GM18519 (cell line): ENCODE results near the gene ITGA8.

Experiments used
- ATAC-seq: cut with Tn5 transposase; IDR thresholded peaks from one replicate; pipeline ENCODE4 v1.9.1; 2021; ENCODE audit warnings: mild to moderate bottlenecking, moderate library complexity; ENCODE audit not compliant: unreplicated experiment, low FRiP score

The ITGA8 gene

GRCh38 chr10:15474671-15475070 is 245.1 kb downstream of the ITGA8 start:
- ATAC-seq = no peak

- ATAC-seq = no peak
Observed at GRCh38 chr10:15473396-15473767, 246.3 kb downstream of the ITGA8 start.

GRCh38 chr10:15472431-15473395 is 247.0 kb downstream of the ITGA8 start:
- ATAC-seq = no peak

- ATAC-seq = no peak
Observed at GRCh38 chr10:15472008-15472407, 247.7 kb downstream of the ITGA8 start.

GRCh38 chr10:15469111-15469510 is 250.6 kb downstream of the ITGA8 start:
- ATAC-seq = no peak

- no peak for ATAC-seq
Observed at GRCh38 chr10:15464381-15464780, 255.3 kb downstream of the ITGA8 start.
